Endothelial cell (in vitro differentiated cells): ENCODE measurements around the gene BMP5. TPM values are rescaled to one million over a fixed set of nuclear protein-coding genes. Genes with fewer than 3 reads are reported as not detected.

ENCODE experiments used
- DNase-seq: peaks from one replicate; pipeline ENCODE4 v3.0.0; 2021; ENCODE audit warnings: low spot score
- H3K27ac Mint-ChIP-seq: one replicate; pipeline ENCODE4 v1.8.0; 2021; ENCODE audit warnings: mixed read lengths, inconsistent platforms; ENCODE audit not compliant: unreplicated experiment
- H3K27me3 Mint-ChIP-seq: one replicate; pipeline ENCODE4 v1.8.0; 2021; ENCODE audit warnings: mild to moderate bottlenecking, moderate library complexity, mixed read lengths, inconsistent platforms; ENCODE audit not compliant: unreplicated experiment
- H3K36me3 Mint-ChIP-seq: one replicate; pipeline ENCODE4 v1.8.0; 2021; ENCODE audit warnings: mild to moderate bottlenecking, low read depth, mixed read lengths, inconsistent platforms; ENCODE audit not compliant: unreplicated experiment
- H3K4me1 Mint-ChIP-seq: one replicate; pipeline ENCODE4 v1.8.0; 2021; ENCODE audit warnings: mild to moderate bottlenecking, mixed read lengths, inconsistent platforms; ENCODE audit not compliant: unreplicated experiment
- H3K4me3 Mint-ChIP-seq: one replicate; pipeline ENCODE4 v1.8.0; 2021; ENCODE audit warnings: mild to moderate bottlenecking, mixed read lengths, inconsistent platforms; ENCODE audit not compliant: unreplicated experiment
- H3K9me3 Mint-ChIP-seq: one replicate; pipeline ENCODE4 v1.8.0; 2021; ENCODE audit warnings: mixed read lengths, inconsistent platforms; ENCODE audit not compliant: unreplicated experiment
- long read RNA-seq: library from polyadenylated mRNA; unstranded; transcript quantifications from one replicate; pipeline ENCODE4 v2.0.0, GENCODE V29; 2020; ENCODE audit not compliant: unreplicated experiment
- total RNA-seq: library from RNA; stranded (reverse); fragmentation: NEBNext Ultra II Directional; extraction: Animal tissue kit (Norgen Biotek cat#: 25700); gene quantifications from one replicate; pipeline ENCODE4 v1.2.1, GENCODE V29; 2021; ENCODE audit not compliant: unreplicated experiment
- TF ChIP-seq, protein P1 (sequence below): fragments of 200-600 bp; sonication (generic); IDR thresholded peaks from one replicate; pipeline ENCODE4 v1.5.0; 2021; ENCODE audit warnings: antibody characterized with exemption; ENCODE audit not compliant: unreplicated experiment

BMP5 gene
- 0.18 TPM for total RNA-seq
- long read RNA-seq, result 0 reads

DNA sequence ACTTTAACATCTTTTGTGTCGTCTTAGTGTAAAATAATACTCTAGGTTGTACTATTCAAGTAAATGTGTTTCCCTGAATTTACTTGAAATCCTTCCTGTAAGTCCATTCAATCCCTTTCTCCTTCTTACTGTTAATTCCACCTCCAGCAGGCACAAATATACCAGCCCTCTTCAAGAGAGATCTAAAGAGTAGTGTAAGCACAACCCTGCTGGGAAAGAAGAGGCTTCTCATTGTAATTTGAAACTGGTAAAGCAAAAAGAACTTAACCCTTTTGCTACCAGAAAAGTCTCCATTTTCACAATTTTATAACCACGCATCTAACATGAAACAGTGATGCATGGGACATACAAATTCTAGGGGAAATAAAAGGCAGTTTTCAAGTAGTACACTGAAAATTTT is at the start of gene BMP5:
Gene BMP5 (minus strand): TSS at position 191 of the 400 bp plus-strand sequence. CDS start 725 bp downstream, outside the sequence.
- H3K27me3 Mint-ChIP-seq, result no peaks in the 10 kb centered on the region
- DNase-seq, result no peak
- no peaks in the 10 kb centered on the region for H3K9me3 Mint-ChIP-seq
- H3K4me1 Mint-ChIP-seq, result peaks cover 8% of the 10 kb centered on the region
- H3K36me3 Mint-ChIP-seq, result no peaks in the 10 kb centered on the region
- no peak within 1 kb of the TSS for H3K4me3 Mint-ChIP-seq
- TF ChIP-seq, protein P1, sequence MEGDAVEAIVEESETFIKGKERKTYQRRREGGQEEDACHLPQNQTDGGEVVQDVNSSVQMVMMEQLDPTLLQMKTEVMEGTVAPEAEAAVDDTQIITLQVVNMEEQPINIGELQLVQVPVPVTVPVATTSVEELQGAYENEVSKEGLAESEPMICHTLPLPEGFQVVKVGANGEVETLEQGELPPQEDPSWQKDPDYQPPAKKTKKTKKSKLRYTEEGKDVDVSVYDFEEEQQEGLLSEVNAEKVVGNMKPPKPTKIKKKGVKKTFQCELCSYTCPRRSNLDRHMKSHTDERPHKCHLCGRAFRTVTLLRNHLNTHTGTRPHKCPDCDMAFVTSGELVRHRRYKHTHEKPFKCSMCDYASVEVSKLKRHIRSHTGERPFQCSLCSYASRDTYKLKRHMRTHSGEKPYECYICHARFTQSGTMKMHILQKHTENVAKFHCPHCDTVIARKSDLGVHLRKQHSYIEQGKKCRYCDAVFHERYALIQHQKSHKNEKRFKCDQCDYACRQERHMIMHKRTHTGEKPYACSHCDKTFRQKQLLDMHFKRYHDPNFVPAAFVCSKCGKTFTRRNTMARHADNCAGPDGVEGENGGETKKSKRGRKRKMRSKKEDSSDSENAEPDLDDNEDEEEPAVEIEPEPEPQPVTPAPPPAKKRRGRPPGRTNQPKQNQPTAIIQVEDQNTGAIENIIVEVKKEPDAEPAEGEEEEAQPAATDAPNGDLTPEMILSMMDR, result no peak
- H3K27ac Mint-ChIP-seq, result peak within 1 kb of the TSS; percentile 2

GRCh38 chr6:55922406-55922805 is 47.0 kb upstream of the BMP5 start:
- TF ChIP-seq, protein P1, result no peak
- H3K36me3 Mint-ChIP-seq, result no peaks in the 10 kb centered on the region
- no peaks in the 10 kb centered on the region for H3K4me1 Mint-ChIP-seq

DNA sequence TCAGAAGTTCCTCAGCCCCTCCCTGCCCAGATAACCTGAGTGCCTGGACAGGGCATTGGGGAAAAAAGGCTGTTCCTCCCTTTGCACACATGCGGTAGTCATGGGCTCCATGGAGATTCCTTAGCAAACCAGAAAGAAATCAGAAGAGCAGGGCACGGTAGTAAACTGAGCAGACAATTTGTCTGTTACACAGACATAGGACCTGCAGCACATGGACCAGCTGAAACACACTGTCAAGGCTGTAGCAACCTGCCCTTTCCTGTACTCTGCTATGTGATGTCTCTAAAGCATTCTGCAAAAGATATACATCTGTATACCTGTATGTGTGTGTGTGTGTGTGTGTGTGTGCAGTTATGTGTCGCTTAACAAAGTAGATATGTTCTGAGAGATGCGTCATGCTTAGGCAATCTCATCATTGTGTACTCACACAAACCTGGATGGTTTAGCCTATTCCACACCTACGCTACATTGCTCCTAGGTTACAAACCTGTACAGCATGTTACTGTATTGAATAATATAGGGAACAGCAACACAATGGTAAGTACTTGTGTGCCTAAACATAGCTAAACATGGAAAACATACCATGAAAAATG is 44.4 kb upstream of the BMP5 start:
- no peak overlapping the region for H3K4me3 Mint-ChIP-seq
- H3K4me1 Mint-ChIP-seq, result no peaks in the 10 kb centered on the region
- TF ChIP-seq, protein P1, result no peak

More at GRCh38 chr6:55922406-55922805, 47.0 kb upstream of the BMP5 start:
- DNase-seq, result no peak
- Mint-ChIP-seq H3K9me3 (no peaks in the 10 kb centered on the region), H3K4me3 (no peak overlapping the region), H3K27ac (no peak overlapping the region), H3K27me3 (no peaks in the 10 kb centered on the region)

DNA sequence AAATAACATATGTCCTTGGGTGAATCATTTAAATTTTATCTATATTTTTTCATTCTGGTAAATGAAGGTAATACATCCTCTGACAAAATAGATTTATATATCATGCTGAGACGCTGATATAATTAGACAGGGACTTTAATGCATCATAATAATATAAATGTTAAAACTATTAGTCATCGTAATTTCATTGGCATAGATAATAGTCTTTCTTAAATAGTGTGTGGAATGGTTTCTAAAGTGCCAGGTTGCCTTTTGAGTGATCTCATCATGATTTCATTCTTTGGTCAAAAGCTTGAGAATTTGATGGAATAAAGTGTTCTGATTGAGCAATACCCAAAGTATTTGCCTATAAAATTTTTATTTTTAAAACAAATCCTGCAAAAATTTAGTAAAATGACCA is 43.2 kb upstream of the BMP5 start:
- DNase-seq, result no peak
- Mint-ChIP-seq H3K9me3 (no peaks in the 10 kb centered on the region), H3K27me3 (no peaks in the 10 kb centered on the region), H3K4me3 (no peak overlapping the region), H3K36me3 (no peaks in the 10 kb centered on the region), H3K27ac (no peak overlapping the region), H3K4me1 (no peaks in the 10 kb centered on the region)
- TF ChIP-seq, protein P1, result no peak

More for the DNA sequence above, 44.4 kb upstream of the BMP5 start:
- H3K9me3 Mint-ChIP-seq, result no peaks in the 10 kb centered on the region
- no peak for DNase-seq
- no peaks in the 10 kb centered on the region for H3K27me3 Mint-ChIP-seq
- H3K27ac Mint-ChIP-seq, result no peak overlapping the region
- H3K36me3 Mint-ChIP-seq, result no peaks in the 10 kb centered on the region

DNA sequence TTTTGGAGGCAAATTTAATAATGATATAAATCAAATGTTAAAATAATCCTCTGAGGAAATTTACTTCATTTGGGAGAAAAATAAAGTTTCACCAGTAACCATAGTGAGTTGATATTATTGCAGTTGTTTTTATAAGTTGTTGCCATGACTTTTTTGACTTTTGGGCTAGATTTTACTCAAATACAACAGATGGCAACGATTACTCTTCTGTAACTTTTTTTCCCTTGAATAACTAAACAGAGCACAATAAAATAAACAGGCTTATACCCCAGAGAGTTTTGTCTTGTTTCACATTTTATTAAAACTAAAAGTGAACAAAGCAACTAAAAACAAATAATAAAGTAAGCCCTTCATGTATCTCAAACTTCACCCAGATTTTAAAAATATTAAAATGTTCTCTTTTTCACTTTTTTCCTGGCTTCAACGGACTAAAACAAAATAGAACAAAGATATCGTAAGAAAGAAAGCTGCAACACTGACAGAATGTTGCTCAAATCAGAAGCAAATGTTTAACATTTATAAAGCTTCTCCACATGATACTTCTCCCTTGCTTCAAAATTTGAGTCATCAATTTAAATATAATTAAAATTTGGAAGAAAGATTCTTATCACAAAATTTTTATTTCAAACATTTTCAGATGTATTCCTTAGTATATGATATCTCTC is 42.5 kb upstream of the BMP5 start:
- TF ChIP-seq, protein P1, result no peak
- no peaks in the 10 kb centered on the region for H3K27me3 Mint-ChIP-seq
- no peaks in the 10 kb centered on the region for H3K36me3 Mint-ChIP-seq
- no peak overlapping the region for H3K4me3 Mint-ChIP-seq
- H3K27ac Mint-ChIP-seq, result no peak overlapping the region
- no peak for DNase-seq
- no peaks in the 10 kb centered on the region for H3K9me3 Mint-ChIP-seq
- H3K4me1 Mint-ChIP-seq, result no peaks in the 10 kb centered on the region
